ENCODE results near the gene FRS3. TPM values are rescaled to one million over a fixed set of nuclear protein-coding genes. Genes with fewer than 3 reads are reported as not detected.

Gene FRS3
- total and polyA plus RNA-seq, 2 of the 13 experiments (the other 11 are each of a cell fraction or from before 2014, with no cell fraction given): 3.0 to 7.4 TPM

DNA sequence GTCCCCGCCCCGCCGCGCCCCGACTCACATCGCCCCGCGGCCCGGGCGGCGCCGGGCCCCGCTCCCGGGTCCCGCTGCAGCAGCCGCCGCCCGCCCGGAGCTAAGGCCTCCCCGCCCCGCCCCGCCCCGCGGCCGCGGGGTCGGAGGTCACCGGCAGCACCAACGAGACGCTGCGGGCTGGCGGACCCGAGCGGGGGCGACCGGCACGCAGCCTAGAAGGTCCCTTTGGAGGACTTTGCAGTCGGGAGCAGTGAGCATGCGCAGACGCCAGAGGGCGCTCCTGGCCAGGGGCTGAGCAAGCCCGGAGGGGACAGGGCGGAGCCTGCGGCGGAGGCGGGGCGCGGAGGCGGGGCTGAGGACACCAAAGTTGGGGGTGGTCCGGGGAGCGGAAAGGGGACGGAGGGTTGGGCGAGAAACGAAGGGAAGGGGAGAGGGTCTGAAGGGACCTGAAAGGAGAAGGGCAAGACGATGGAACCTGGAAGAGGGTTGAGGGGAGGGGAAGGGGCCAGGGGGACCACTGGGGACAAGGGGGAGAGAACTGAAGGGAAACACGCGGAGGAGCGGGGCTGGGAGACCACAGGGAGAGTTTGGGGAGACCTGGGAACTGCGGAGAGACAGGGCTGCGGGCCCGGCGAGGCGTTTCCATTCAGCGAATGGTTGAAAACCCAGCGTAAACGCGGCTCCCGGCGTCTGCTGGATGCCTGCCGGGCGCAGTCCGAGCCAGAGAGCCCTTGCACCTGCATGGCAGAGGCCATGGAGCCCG is at the start of gene FRS3 (continued):
- TF ChIP-seq, protein P1, sequence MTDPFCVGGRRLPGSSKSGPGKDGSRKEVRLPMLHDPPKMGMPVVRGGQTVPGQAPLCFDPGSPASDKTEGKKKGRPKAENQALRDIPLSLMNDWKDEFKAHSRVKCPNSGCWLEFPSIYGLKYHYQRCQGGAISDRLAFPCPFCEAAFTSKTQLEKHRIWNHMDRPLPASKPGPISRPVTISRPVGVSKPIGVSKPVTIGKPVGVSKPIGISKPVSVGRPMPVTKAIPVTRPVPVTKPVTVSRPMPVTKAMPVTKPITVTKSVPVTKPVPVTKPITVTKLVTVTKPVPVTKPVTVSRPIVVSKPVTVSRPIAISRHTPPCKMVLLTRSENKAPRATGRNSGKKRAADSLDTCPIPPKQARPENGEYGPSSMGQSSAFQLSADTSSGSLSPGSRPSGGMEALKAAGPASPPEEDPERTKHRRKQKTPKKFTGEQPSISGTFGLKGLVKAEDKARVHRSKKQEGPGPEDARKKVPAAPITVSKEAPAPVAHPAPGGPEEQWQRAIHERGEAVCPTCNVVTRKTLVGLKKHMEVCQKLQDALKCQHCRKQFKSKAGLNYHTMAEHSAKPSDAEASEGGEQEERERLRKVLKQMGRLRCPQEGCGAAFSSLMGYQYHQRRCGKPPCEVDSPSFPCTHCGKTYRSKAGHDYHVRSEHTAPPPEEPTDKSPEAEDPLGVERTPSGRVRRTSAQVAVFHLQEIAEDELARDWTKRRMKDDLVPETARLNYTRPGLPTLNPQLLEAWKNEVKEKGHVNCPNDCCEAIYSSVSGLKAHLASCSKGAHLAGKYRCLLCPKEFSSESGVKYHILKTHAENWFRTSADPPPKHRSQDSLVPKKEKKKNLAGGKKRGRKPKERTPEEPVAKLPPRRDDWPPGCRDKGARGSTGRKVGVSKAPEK (CRISPR knock-in tag; IDR thresholded peaks at IDR 0.05; ENCODE audit: borderline replicate concordance): no peak
- TF ChIP-seq ZNF841 (CRISPR knock-in tag; IDR thresholded peaks at IDR 0.05; ENCODE audit: borderline replicate concordance) (no peak), SAFB2 (CRISPR knock-in tag; IDR thresholded peaks at IDR 0.05; ENCODE audit: borderline replicate concordance, low read depth) (peak; percentile 87; the same call in 1 of the 2 replicates), ZKSCAN8 (CRISPR knock-in tag; IDR thresholded peaks at IDR 0.05; ENCODE audit: borderline replicate concordance) (peak; percentile 59; the same call in 1 of the 2 replicates), GABPB1 (CRISPR knock-in tag; IDR thresholded peaks at IDR 0.05) (peak; percentile 91), HES4 (CRISPR knock-in tag; IDR thresholded peaks at IDR 0.05; ENCODE audit: borderline replicate concordance) (no peak), ZNF496 (CRISPR knock-in tag; IDR thresholded peaks at IDR 0.05; ENCODE audit: insufficient replicate concordance) (no peak), ZNF737 (CRISPR knock-in tag; IDR thresholded peaks at IDR 0.05; ENCODE audit: borderline replicate concordance) (no peak), SMAD1 (CRISPR knock-in tag; IDR thresholded peaks at IDR 0.05; ENCODE audit: borderline replicate concordance, low read depth) (peak; percentile 96; the same call in 1 of the 2 replicates), ZMYM2 (CRISPR knock-in tag; IDR thresholded peaks at IDR 0.05) (no peak)
